Endodermal cell (in vitro differentiated cells): ENCODE data around the gene LRRC3B. TPM values are rescaled to one million over a fixed set of nuclear protein-coding genes. Genes with fewer than 3 reads are reported as not detected.

Source experiments
- DNase-seq: peaks from one replicate; pipeline ENCODE4 v3.0.0-alpha.2; 2017
- H3K27ac ChIP-seq: 2 replicates; pipeline ENCODE4 v1.5.1; 2013; ENCODE audit warnings: mild to moderate bottlenecking, low read depth, low read length, moderate library complexity
- H3K27me3 ChIP-seq: 2 replicates; pipeline ENCODE4 v1.6.1; 2013; ENCODE audit warnings: mild to moderate bottlenecking, low read length, moderate library complexity; ENCODE audit not compliant: insufficient read depth, control insufficient read depth, poor library complexity, severe bottlenecking
- H3K36me3 ChIP-seq: 2 replicates; pipeline ENCODE4 v1.7.0; 2013; ENCODE audit warnings: mild to moderate bottlenecking, low read length, moderate library complexity; ENCODE audit not compliant: control insufficient read depth, insufficient read depth
- H3K4me1 ChIP-seq: one replicate; pipeline ENCODE4 v1.7.0; 2013; ENCODE audit warnings: low read length; ENCODE audit not compliant: control insufficient read depth, insufficient read depth
- H3K4me3 ChIP-seq: 2 replicates; pipeline ENCODE4 v1.5.1; 2013; ENCODE audit warnings: mild to moderate bottlenecking, low read length, moderate library complexity
- H3K9ac ChIP-seq: 2 replicates; pipeline ENCODE4 v1.6.1; 2013; ENCODE audit warnings: mild to moderate bottlenecking, low read length, moderate library complexity; ENCODE audit not compliant: poor library complexity, severe bottlenecking; ENCODE audit errors: extremely low read depth
- H3K9me3 ChIP-seq: 2 replicates; pipeline ENCODE4 v1.6.1; 2013; ENCODE audit warnings: mild to moderate bottlenecking, low read length, moderate library complexity; ENCODE audit not compliant: control insufficient read depth
- H3K27ac Mint-ChIP-seq: 2 replicates; pipeline ENCODE4 v1.8.0; 2020; ENCODE audit warnings: mixed read lengths
- H3K27me3 Mint-ChIP-seq: 2 replicates; pipeline ENCODE4 v1.8.0; 2021; ENCODE audit warnings: mild to moderate bottlenecking, mixed read lengths; ENCODE audit not compliant: insufficient read depth
- H3K36me3 Mint-ChIP-seq: 2 replicates; pipeline ENCODE4 v1.8.0; 2020; ENCODE audit warnings: low read depth, mixed read lengths
- H3K4me1 Mint-ChIP-seq: 2 replicates; pipeline ENCODE4 v1.8.0; 2020; ENCODE audit warnings: mixed read lengths
- H3K4me3 Mint-ChIP-seq: 2 replicates; pipeline ENCODE4 v1.8.0; 2020; ENCODE audit warnings: mild to moderate bottlenecking, moderate library complexity, mixed read lengths
- H3K9me3 Mint-ChIP-seq: 2 replicates; pipeline ENCODE4 v1.8.0; 2020; ENCODE audit warnings: mild to moderate bottlenecking, mixed read lengths
- CTCF ChIP-seq: fragments of 200-600 bp; sonication (generic); conservative IDR thresholded peaks from 2 replicates; pipeline ENCODE4 v1.5.0; 2021; ENCODE audit warnings: antibody characterized with exemption, mild to moderate bottlenecking
- WGBS, 2 experiments: methylation state at CpG; one replicate each; pipeline versions ENCODE4 v1.1.5 to v1.1.7; 2013; ENCODE audit warnings: missing lambda C conversion rate in 2 of 2, mixed read lengths in 1 of 2; ENCODE audit not compliant: insufficient coverage in 1 of 2, insufficient read length in 1 of 2; 5-methylcytosine and 5-hydroxymethylcytosine counted together
- total RNA-seq, 2 donors: library from RNA; stranded (reverse); fragmentation: NEBNext Ultra II Directional in 1 of 2; extraction: Animal tissue kit (Norgen Biotek cat#: 25700) in 1 of 2; gene quantifications; 2 replicates in 1 of 2; 3 replicates in 1 of 2; pipeline ENCODE4 v1.2.1, GENCODE V29; 2021

The LRRC3B gene
- total RNA-seq, 2 donors from 2014 or later, result 0.26 TPM; not detected in 1

- H3K27me3 ChIP-seq, result no peaks in the 10 kb centered on the region
- Mint-ChIP-seq H3K4me3 (no peak overlapping the region), H3K9me3 (no peaks in the 10 kb centered on the region), H3K36me3 (no peaks in the 10 kb centered on the region), H3K4me1 (peaks cover 18% of the 10 kb centered on the region), H3K27ac (no peak overlapping the region), H3K27me3 (no peaks in the 10 kb centered on the region)
- H3K9ac ChIP-seq, result no peak overlapping the region
- no peaks in the 10 kb centered on the region for H3K4me1 ChIP-seq
- no peaks in the 10 kb centered on the region for H3K36me3 ChIP-seq
- no peak for DNase-seq
- no peak overlapping the region for H3K27ac ChIP-seq
- H3K9me3 ChIP-seq, result peaks cover 10% of the 10 kb centered on the region
- no peak overlapping the region for H3K4me3 ChIP-seq
- TF ChIP-seq CTCF, result no peak
- WGBS, 2 experiments, result 86 to 91% methylated on average over 1 to 3 of the region's 3 CpGs
These were observed 91.9 kb downstream of the LRRC3B start for GRCh38 chr3:26714485-26714884.

- 94 to 100% methylated on average over 1 to 3 of the region's 3 CpGs for WGBS, 2 experiments
- Mint-ChIP-seq H3K27ac (no peak overlapping the region), H3K9me3 (no peaks in the 10 kb centered on the region), H3K4me1 (peaks cover 18% of the 10 kb centered on the region), H3K36me3 (no peaks in the 10 kb centered on the region), H3K4me3 (no peak overlapping the region), H3K27me3 (no peaks in the 10 kb centered on the region)
- no peak for DNase-seq
- no peaks in the 10 kb centered on the region for H3K27me3 ChIP-seq
- H3K9ac ChIP-seq, result no peak overlapping the region
- no peak for TF ChIP-seq CTCF
- no peak overlapping the region for H3K27ac ChIP-seq
- H3K4me1 ChIP-seq, result no peaks in the 10 kb centered on the region
- H3K36me3 ChIP-seq, result no peaks in the 10 kb centered on the region
- peaks cover 10% of the 10 kb centered on the region for H3K9me3 ChIP-seq
- no peak overlapping the region for H3K4me3 ChIP-seq
These were observed 92.9 kb downstream of the LRRC3B start for GRCh38 chr3:26715431-26715830.

GRCh38 chr3:26718315-26718714 lies 95.7 kb downstream of the LRRC3B start:
- 50% methylated on average over 1 of the region's 1 CpG; no CpG with 5 or more reads in 1 of the 2 experiments for WGBS, 2 experiments
- H3K4me1 ChIP-seq, result no peaks in the 10 kb centered on the region
- H3K4me3 Mint-ChIP-seq, result no peak overlapping the region
- no peaks in the 10 kb centered on the region for H3K36me3 Mint-ChIP-seq
- H3K27ac ChIP-seq, result no peak overlapping the region
- H3K9me3 ChIP-seq, result peaks cover 10% of the 10 kb centered on the region
- no peak for DNase-seq
- H3K27me3 Mint-ChIP-seq, result no peaks in the 10 kb centered on the region
- H3K27ac Mint-ChIP-seq, result no peak overlapping the region
- H3K4me3 ChIP-seq, result no peak overlapping the region
- H3K27me3 ChIP-seq, result no peaks in the 10 kb centered on the region
- H3K9me3 Mint-ChIP-seq, result no peaks in the 10 kb centered on the region
- H3K36me3 ChIP-seq, result no peaks in the 10 kb centered on the region
- H3K4me1 Mint-ChIP-seq, result peaks cover 16% of the 10 kb centered on the region
- H3K9ac ChIP-seq, result no peak overlapping the region
- TF ChIP-seq CTCF, result no peak
